Adrenal gland (tissue), 12 donors: Measurements from ENCODE around the gene CHST11. TPM values are rescaled to one million over a fixed set of nuclear protein-coding genes. Genes with fewer than 3 reads are reported as not detected.

Experiments used
- DNase-seq, 7 donors: peaks; one replicate each; pipeline ENCODE4 v3.0.0-alpha.2; 2019 to 2020
- H3K27ac ChIP-seq, 5 donors: fragments of 200-600 bp; sonication (generic) in 4 of 5; 1 replicate in 3 of 5; 2 replicates in 2 of 5; pipeline versions ENCODE4 v1.5.1 to v1.8.0; 2016 to 2020; ENCODE audit warnings: mild to moderate bottlenecking in 1 of 5
- H3K27me3 ChIP-seq: fragments of 200-600 bp; 2 replicates; pipeline ENCODE4 v1.8.0; 2021
- H3K36me3 ChIP-seq, 2 donors: fragments of 200-600 bp; replicated peaks in 1 of 2; 1 replicate in 1 of 2; 2 replicates in 1 of 2; pipeline versions ENCODE4 v1.5.1 to v1.8.0; 2018 to 2022
- H3K4me1 ChIP-seq, 2 donors: fragments of 200-600 bp; replicated peaks in 1 of 2; 1 replicate in 1 of 2; 2 replicates in 1 of 2; pipeline versions ENCODE4 v1.5.1 to v1.8.0; 2018 to 2021
- H3K4me3 ChIP-seq, 4 donors: fragments of 200-600 bp; sonication (generic) in 3 of 4; one replicate each; pipeline ENCODE4 v1.5.1; 2016 to 2018
- H3K9me3 ChIP-seq, 3 donors: fragments of 200-600 bp; sonication (generic) in 1 of 3; replicated peaks in 1 of 3; 1 replicate in 2 of 3; 2 replicates in 1 of 3; pipeline versions ENCODE4 v1.5.1 to v1.8.0; 2016 to 2021
- POLR2A ChIP-seq, 2 donors: fragments of 450-650 bp; IDR thresholded peaks; one replicate each; pipeline ENCODE4 v1.6.1; 2017; ENCODE audit warnings: antibody characterized with exemption in 2 of 2, mild to moderate bottlenecking in 2 of 2, moderate library complexity in 1 of 2
- WGBS, 4 donors: extraction: QIAGEN DNeasy Blood & Tissue Kit in 2 of 4; methylation state at CpG; one replicate each; pipeline versions ENCODE4 v1.1.5 to v1.1.7; 2013 to 2017; 5-methylcytosine and 5-hydroxymethylcytosine counted together
- intact Hi-C, 2 donors: fragments of 100-400 bp; cut with DNase I; formaldehyde crosslinking; loops; one replicate each; pipeline versions ENCODE4 v1.14.1 to v1.15.0; 2022 to 2023
- polyA plus RNA-seq, 3 donors: library from polyadenylated mRNA; stranded (reverse); fragments of 200-250 nt in 2 of 3; fragments of 350-450 nt in 1 of 3; fragmentation: Illumina TruSeq in 1 of 3; extraction: RNeasy Lipid Tissue Mini Kit (QIAGEN cat#74804) in 1 of 3; gene quantifications; one replicate each; pipeline ENCODE4 v1.2.3, GENCODE V29; 2013 to 2014
- total RNA-seq, 9 donors: library from RNA; depleted of rRNA in 4 of 9; stranded (reverse); fragments of >200 nt in 4 of 9; fragments of 120-200 nt in 1 of 9; fragmentation: NEBNext Ultra II Directional in 1 of 9; extraction: Animal tissue kit (Norgen Biotek cat#: 25700) in 1 of 9; gene quantifications; one replicate each; pipeline versions ENCODE4 v1.1.0 to v1.2.4, GENCODE V29; 2013 to 2023
- TF ChIP-seq, protein P1 (sequence below), 6 experiments: fragments of 450-650 bp in 4 of 6; fragments of 200-600 bp in 2 of 6; sonication (generic) in 1 of 6; IDR thresholded peaks; 1 replicate in 5 of 6; 2 replicates in 1 of 6; pipeline versions ENCODE4 v1.5.1 to v1.8.0; 2016 to 2021; ENCODE audit warnings: antibody characterized with exemption in 6 of 6, mild to moderate bottlenecking in 2 of 6, moderate library complexity in 1 of 6
- donor health status: healthy with polysubstance abuse.
- donor health status: Bipolar disorder and iron deficiency.
- donor health status: DM: yes; HTN: yes; CAD: no.
- donor health status: DM: no; HTN: no; CAD: no.
- donor health status: DM: no; HTN: no; CAD: no.
- donor health status: DM: yes; HTN: yes; CAD: no.

The CHST11 gene
- total and polyA plus RNA-seq, 12 donors = 6.2 to 95.1 (median 29.8) TPM

- Histone ChIP-seq H3K9me3 (no peaks in the 10 kb centered on the region), H3K27me3 (no peaks in the 10 kb centered on the region), H3K4me1 (peaks cover 7 to 21% of the 10 kb centered on the region in 2 donors), H3K4me3 (no peak overlapping the region), H3K36me3 (no peaks in the 10 kb centered on the region), H3K27ac (peak overlapping the region in 2 of 5 donors; percentile 9 to 10)
- 35 to 52% (median 46%) methylated on average over 5 of the region's 5 CpGs for WGBS, 4 donors
- DNase-seq = peak in 1 of 7 donors; percentile 63
- intact Hi-C loops = no loop called here
- TF ChIP-seq, protein P1, sequence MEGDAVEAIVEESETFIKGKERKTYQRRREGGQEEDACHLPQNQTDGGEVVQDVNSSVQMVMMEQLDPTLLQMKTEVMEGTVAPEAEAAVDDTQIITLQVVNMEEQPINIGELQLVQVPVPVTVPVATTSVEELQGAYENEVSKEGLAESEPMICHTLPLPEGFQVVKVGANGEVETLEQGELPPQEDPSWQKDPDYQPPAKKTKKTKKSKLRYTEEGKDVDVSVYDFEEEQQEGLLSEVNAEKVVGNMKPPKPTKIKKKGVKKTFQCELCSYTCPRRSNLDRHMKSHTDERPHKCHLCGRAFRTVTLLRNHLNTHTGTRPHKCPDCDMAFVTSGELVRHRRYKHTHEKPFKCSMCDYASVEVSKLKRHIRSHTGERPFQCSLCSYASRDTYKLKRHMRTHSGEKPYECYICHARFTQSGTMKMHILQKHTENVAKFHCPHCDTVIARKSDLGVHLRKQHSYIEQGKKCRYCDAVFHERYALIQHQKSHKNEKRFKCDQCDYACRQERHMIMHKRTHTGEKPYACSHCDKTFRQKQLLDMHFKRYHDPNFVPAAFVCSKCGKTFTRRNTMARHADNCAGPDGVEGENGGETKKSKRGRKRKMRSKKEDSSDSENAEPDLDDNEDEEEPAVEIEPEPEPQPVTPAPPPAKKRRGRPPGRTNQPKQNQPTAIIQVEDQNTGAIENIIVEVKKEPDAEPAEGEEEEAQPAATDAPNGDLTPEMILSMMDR (IDR thresholded peaks at IDR 0.05) = no peak
- TF ChIP-seq POLR2A (IDR thresholded peaks at IDR 0.05) = no peak
These were observed 164.2 kb downstream of the CHST11 start for GRCh38 chr12:104620837-104621531.

DNA sequence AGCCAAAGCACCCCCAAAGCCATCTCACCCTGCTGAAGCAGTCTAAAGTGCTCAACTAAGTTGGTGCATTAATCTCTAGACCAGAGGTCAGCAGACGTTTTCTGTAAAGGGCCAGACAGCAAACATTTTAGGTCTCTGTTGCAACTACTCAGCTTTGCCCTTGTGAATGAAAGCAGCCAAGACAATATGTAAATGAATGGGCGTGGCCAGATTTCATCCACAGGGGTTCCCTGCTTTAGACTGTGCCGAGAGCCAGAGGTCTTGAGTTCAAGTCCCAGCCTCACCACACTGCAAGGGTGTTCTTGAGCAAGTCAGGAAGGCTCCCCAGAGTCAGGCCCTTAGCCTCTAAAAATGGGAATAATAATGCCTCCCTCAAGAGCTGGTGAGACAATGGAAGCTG is 166.2 kb downstream of the CHST11 start:
- intact Hi-C loops = no loop called here
- no peak overlapping the region for H3K27ac ChIP-seq
- 43 to 64% (median 47%) methylated on average over 3 of the region's 3 CpGs for WGBS, 4 donors
- no peak for DNase-seq
- no peaks in the 10 kb centered on the region for H3K36me3 ChIP-seq
- no peaks in the 10 kb centered on the region for H3K27me3 ChIP-seq
- H3K4me3 ChIP-seq = no peak overlapping the region
- peaks cover 7 to 21% of the 10 kb centered on the region in 2 donors for H3K4me1 ChIP-seq
- TF ChIP-seq, protein P1 (IDR thresholded peaks at IDR 0.05) = no peak
- TF ChIP-seq POLR2A (IDR thresholded peaks at IDR 0.05) = no peak
- H3K9me3 ChIP-seq = no peaks in the 10 kb centered on the region

- intact Hi-C loops = no loop called here
- H3K4me3 ChIP-seq = no peak overlapping the region
- no peaks in the 10 kb centered on the region for H3K36me3 ChIP-seq
- no peaks in the 10 kb centered on the region for H3K9me3 ChIP-seq
- TF ChIP-seq, protein P1 (IDR thresholded peaks at IDR 0.05) = no peak
- TF ChIP-seq POLR2A (IDR thresholded peaks at IDR 0.05) = no peak
- no peak overlapping the region for H3K27ac ChIP-seq
- 75 to 86% (median 78%) methylated on average over 7 of the region's 7 CpGs for WGBS, 4 donors
- H3K4me1 ChIP-seq = peaks cover 7 to 21% of the 10 kb centered on the region in 2 donors
- H3K27me3 ChIP-seq = no peaks in the 10 kb centered on the region
- DNase-seq = no peak
These were observed 167.1 kb downstream of the CHST11 start for GRCh38 chr12:104623883-104624282.

GRCh38 chr12:104624529-104624928 is 167.8 kb downstream of the CHST11 start:
- no peaks in the 10 kb centered on the region for H3K36me3 ChIP-seq
- DNase-seq = no peak
- no peak overlapping the region for H3K4me3 ChIP-seq
- WGBS, 4 donors = 94 to 98% (median 95%) methylated on average over 6 of the region's 6 CpGs
- H3K4me1 ChIP-seq = peaks cover 7 to 21% of the 10 kb centered on the region in 2 donors
- no peak overlapping the region for H3K27ac ChIP-seq
- intact Hi-C loops = no loop called here
- H3K9me3 ChIP-seq = no peaks in the 10 kb centered on the region
- no peaks in the 10 kb centered on the region for H3K27me3 ChIP-seq
- no peak for TF ChIP-seq POLR2A (IDR thresholded peaks at IDR 0.05)
- TF ChIP-seq, protein P1 (IDR thresholded peaks at IDR 0.05) = no peak
